A204.1 (cell line): ENCODE results near the gene TCF12.
"Not testable (repeated sequence)": the region's sequence is repeated elsewhere in the genome, so short reads cannot be mapped to it uniquely, and the experiment has no call there.

ENCODE experiments used
- FAIRE-seq: peaks from 2 replicates; lab custom pipeline; 2012; peaks lifted over from hg19 to GRCh38; lab: Jason Lieb, UNC

TCF12 gene

GRCh38 chr15:56916825-56917477 lies 1.5 kb upstream of the TCF12 start:
- FAIRE-seq = no peak

GRCh38 chr15:56917652-56918045 lies 795 bp upstream of the TCF12 start:
- no peak for FAIRE-seq

GRCh38 chr15:56919031-56919608 lies 676 bp downstream of the TCF12 start:
- no peak for FAIRE-seq

GRCh38 chr15:56919609-56920366 lies 1.3 kb downstream of the TCF12 start:
- FAIRE-seq = no peak

- no peak for FAIRE-seq
Observed at GRCh38 chr15:56920367-56920627, 1.9 kb downstream of the TCF12 start.

- no peak for FAIRE-seq
Observed at GRCh38 chr15:56923174-56923591, 4.7 kb downstream of the TCF12 start.

GRCh38 chr15:56927816-56928215 lies 9.4 kb downstream of the TCF12 start:
- no peak for FAIRE-seq

- no peak for FAIRE-seq
Observed at GRCh38 chr15:56929399-56929798, 11.0 kb downstream of the TCF12 start.

- FAIRE-seq = no peak
Observed at GRCh38 chr15:56929933-56930332, 11.5 kb downstream of the TCF12 start.

GRCh38 chr15:56930669-56931313 lies 12.3 kb downstream of the TCF12 start:
- no peak for FAIRE-seq

GRCh38 chr15:56931639-56932508 lies 13.4 kb downstream of the TCF12 start:
- FAIRE-seq = no peak

GRCh38 chr15:56932509-56932868 lies 14.0 kb downstream of the TCF12 start:
- not testable (repeated sequence) for FAIRE-seq

- FAIRE-seq = no peak
Observed at GRCh38 chr15:56933410-56933809, 15.0 kb downstream of the TCF12 start.

- peak; percentile 41 for FAIRE-seq
Observed at GRCh38 chr15:56933811-56934210, 15.4 kb downstream of the TCF12 start.

- no peak for FAIRE-seq
Observed at GRCh38 chr15:56934269-56934668, 15.8 kb downstream of the TCF12 start.

- no peak for FAIRE-seq
Observed at GRCh38 chr15:56936929-56937328, 18.5 kb downstream of the TCF12 start.

- no peak for FAIRE-seq
Observed at GRCh38 chr15:56939257-56939656, 20.8 kb downstream of the TCF12 start.

GRCh38 chr15:56940388-56940787 lies 21.9 kb downstream of the TCF12 start:
- no peak for FAIRE-seq

GRCh38 chr15:56942118-56942517 lies 23.7 kb downstream of the TCF12 start:
- no peak for FAIRE-seq

- peak; percentile 43 for FAIRE-seq
Observed at GRCh38 chr15:56943403-56943802, 25.0 kb downstream of the TCF12 start.

GRCh38 chr15:56944485-56944884 lies 26.0 kb downstream of the TCF12 start:
- no peak for FAIRE-seq

- FAIRE-seq = no peak
Observed at GRCh38 chr15:56946150-56946549, 27.7 kb downstream of the TCF12 start.
